ENCODE measurements around the gene MAST1. TPM values are rescaled to one million over a fixed set of nuclear protein-coding genes. Genes with fewer than 3 reads are reported as not detected.
"Not testable (repeated sequence)": the region's sequence is repeated elsewhere in the genome, so short reads cannot be mapped to it uniquely, and the experiment has no call there.

The MAST1 gene
- total and polyA plus RNA-seq, 9 donors = 0.09 to 0.90 (median 0.61) TPM

- Histone ChIP-seq H3K27ac (ENCODE audit: low read length) (peak overlapping the region; percentile 79), H3K9me3 (replicated peaks; ENCODE audit: control insufficient read depth, low read depth, low read length) (no peaks in the 10 kb centered on the region), H3K27me3 (ENCODE audit: control insufficient read depth, insufficient read depth, low read length) (peaks cover 5% of the 10 kb centered on the region), H3K4me1 (ENCODE audit: control insufficient read depth, insufficient read depth, low read length) (peaks cover 28% of the 10 kb centered on the region), H3K4me3 (ENCODE audit: low read length) (peak overlapping the region; percentile 96), H3K36me3 (ENCODE audit: control insufficient read depth, insufficient read depth, low read length) (peaks cover 21% of the 10 kb centered on the region)
- 4% methylated on average over 33 of the region's 38 CpGs for WGBS (ENCODE audit: insufficient coverage)
- peak; percentile 30 for DNase-seq
These were observed 37.3 kb upstream of the MAST1 start for GRCh38 chr19:12800923-12801465.

- Histone ChIP-seq H3K9me3 (replicated peaks; ENCODE audit: control insufficient read depth, low read depth, low read length) (no peaks in the 10 kb centered on the region), H3K4me3 (ENCODE audit: low read length) (peak within 1 kb of the TSS; percentile 96), H3K27ac (ENCODE audit: low read length) (peak within 1 kb of the TSS; percentile 79), H3K27me3 (ENCODE audit: control insufficient read depth, insufficient read depth, low read length) (peaks cover 5% of the 10 kb centered on the region), H3K36me3 (ENCODE audit: control insufficient read depth, insufficient read depth, low read length) (peaks cover 21% of the 10 kb centered on the region), H3K4me1 (ENCODE audit: control insufficient read depth, insufficient read depth, low read length) (peaks cover 28% of the 10 kb centered on the region)
- WGBS (ENCODE audit: insufficient coverage) = under 1% methylated on average over 78 of the region's 78 CpGs
- peak; percentile 89 for DNase-seq
These were observed 36.6 kb upstream of the MAST1 start, which contains the start of the genes PRDX2 and THSD8 for GRCh38 chr19:12801466-12802266. PRDX2 (minus strand) TSS chr19:12801800; CDS start chr19:12801261, 539 bp downstream. THSD8 (plus strand) TSS chr19:12802069; CDS start chr19:12802072, 3 bp downstream.

- WGBS (ENCODE audit: insufficient coverage) = 15% methylated on average over 11 of the region's 22 CpGs
- Histone ChIP-seq H3K4me1 (ENCODE audit: control insufficient read depth, insufficient read depth, low read length) (peaks cover 35% of the 10 kb centered on the region), H3K27ac (ENCODE audit: low read length) (no peak overlapping the region), H3K27me3 (ENCODE audit: control insufficient read depth, insufficient read depth, low read length) (peaks cover 5% of the 10 kb centered on the region), H3K36me3 (ENCODE audit: control insufficient read depth, insufficient read depth, low read length) (peaks cover 19% of the 10 kb centered on the region), H3K9me3 (replicated peaks; ENCODE audit: control insufficient read depth, low read depth, low read length) (no peaks in the 10 kb centered on the region), H3K4me3 (ENCODE audit: low read length) (peak overlapping the region; percentile 96)
- DNase-seq = peak; percentile 42
These were observed 35.8 kb upstream of the MAST1 start for GRCh38 chr19:12802267-12803106.

- no peak for DNase-seq
- H3K27ac ChIP-seq (ENCODE audit: low read length) = no peak overlapping the region
- no peak overlapping the region for H3K4me3 ChIP-seq (ENCODE audit: low read length)
- 92% methylated on average over 22 of the region's 26 CpGs for WGBS (ENCODE audit: insufficient coverage)
- H3K4me1 ChIP-seq (ENCODE audit: control insufficient read depth, insufficient read depth, low read length) = peaks cover 35% of the 10 kb centered on the region
- peaks cover 5% of the 10 kb centered on the region for H3K27me3 ChIP-seq (ENCODE audit: control insufficient read depth, insufficient read depth, low read length)
- peaks cover 20% of the 10 kb centered on the region for H3K36me3 ChIP-seq (ENCODE audit: control insufficient read depth, insufficient read depth, low read length)
- H3K9me3 ChIP-seq (replicated peaks; ENCODE audit: control insufficient read depth, low read depth, low read length) = no peaks in the 10 kb centered on the region
These were observed 34.3 kb upstream of the MAST1 start for GRCh38 chr19:12804051-12804450.

GRCh38 chr19:12806242-12807081, 31.9 kb upstream of the MAST1 start, which contains the start of gene RNASEH2A:
RNASEH2A (plus strand) TSS chr19:12806584; CDS start chr19:12806674, 90 bp downstream.
- peak; percentile 95 for DNase-seq
- peak within 1 kb of the TSS; percentile 83 for H3K27ac ChIP-seq (ENCODE audit: low read length)
- H3K27me3 ChIP-seq (ENCODE audit: control insufficient read depth, insufficient read depth, low read length) = peaks cover 2% of the 10 kb centered on the region
- peaks cover 23% of the 10 kb centered on the region for H3K36me3 ChIP-seq (ENCODE audit: control insufficient read depth, insufficient read depth, low read length)
- H3K4me1 ChIP-seq (ENCODE audit: control insufficient read depth, insufficient read depth, low read length) = peaks cover 23% of the 10 kb centered on the region
- no peaks in the 10 kb centered on the region for H3K9me3 ChIP-seq (replicated peaks; ENCODE audit: control insufficient read depth, low read depth, low read length)
- H3K4me3 ChIP-seq (ENCODE audit: low read length) = peak within 1 kb of the TSS; percentile 85
- under 1% methylated on average over 47 of the region's 66 CpGs for WGBS (ENCODE audit: insufficient coverage)

GRCh38 chr19:12815088-12815487, 23.2 kb upstream of the MAST1 start:
- H3K27ac ChIP-seq (ENCODE audit: low read length) = no peak overlapping the region
- peaks cover 30% of the 10 kb centered on the region for H3K36me3 ChIP-seq (ENCODE audit: control insufficient read depth, insufficient read depth, low read length)
- H3K9me3 ChIP-seq (replicated peaks; ENCODE audit: control insufficient read depth, low read depth, low read length) = no peaks in the 10 kb centered on the region
- 97% methylated on average over 6 of the region's 7 CpGs for WGBS (ENCODE audit: insufficient coverage)
- H3K4me1 ChIP-seq (ENCODE audit: control insufficient read depth, insufficient read depth, low read length) = no peaks in the 10 kb centered on the region
- no peak overlapping the region for H3K4me3 ChIP-seq (ENCODE audit: low read length)
- no peaks in the 10 kb centered on the region for H3K27me3 ChIP-seq (ENCODE audit: control insufficient read depth, insufficient read depth, low read length)
- no peak for DNase-seq

- H3K27ac ChIP-seq (ENCODE audit: low read length); H3K4me1 ChIP-seq (ENCODE audit: control insufficient read depth, insufficient read depth, low read length); H3K9me3 ChIP-seq (replicated peaks; ENCODE audit: control insufficient read depth, low read depth, low read length); H3K27me3 ChIP-seq (ENCODE audit: control insufficient read depth, insufficient read depth, low read length); DNase-seq; H3K4me3 ChIP-seq (ENCODE audit: low read length): not testable (repeated sequence)
- peaks cover 14% of the 10 kb centered on the region for H3K36me3 ChIP-seq (ENCODE audit: control insufficient read depth, insufficient read depth, low read length)
- WGBS (ENCODE audit: insufficient coverage) = no CpG with 5 or more reads among the region's 6 CpGs
These were observed 21.1 kb upstream of the MAST1 start for GRCh38 chr19:12817188-12817587.

- not testable (repeated sequence) for H3K27me3 ChIP-seq (ENCODE audit: control insufficient read depth, insufficient read depth, low read length); H3K4me3 ChIP-seq (ENCODE audit: low read length); H3K9me3 ChIP-seq (replicated peaks; ENCODE audit: control insufficient read depth, low read depth, low read length); DNase-seq; H3K4me1 ChIP-seq (ENCODE audit: control insufficient read depth, insufficient read depth, low read length); H3K27ac ChIP-seq (ENCODE audit: low read length)
- peaks cover 14% of the 10 kb centered on the region for H3K36me3 ChIP-seq (ENCODE audit: control insufficient read depth, insufficient read depth, low read length)
- WGBS (ENCODE audit: insufficient coverage) = 91% methylated on average over 5 of the region's 11 CpGs
These were observed 20.5 kb upstream of the MAST1 start for GRCh38 chr19:12817810-12818209.

GRCh38 chr19:12821761-12822160, 16.6 kb upstream of the MAST1 start:
- Histone ChIP-seq H3K4me1 (ENCODE audit: control insufficient read depth, insufficient read depth, low read length) (no peaks in the 10 kb centered on the region), H3K27me3 (ENCODE audit: control insufficient read depth, insufficient read depth, low read length) (peaks cover 12% of the 10 kb centered on the region), H3K27ac (ENCODE audit: low read length) (no peak overlapping the region), H3K36me3 (ENCODE audit: control insufficient read depth, insufficient read depth, low read length) (no peaks in the 10 kb centered on the region), H3K9me3 (replicated peaks; ENCODE audit: control insufficient read depth, low read depth, low read length) (no peaks in the 10 kb centered on the region), H3K4me3 (ENCODE audit: low read length) (no peak overlapping the region)
- no CpG with 5 or more reads among the region's 2 CpGs for WGBS (ENCODE audit: insufficient coverage)
- DNase-seq = no peak

All from muscle of leg (tissue), 11 donors.